DOHH2 (cell line): ENCODE measurements around the gene THAP12.
A peak's percentile ranks its signal among the peaks of the same experiment; 100 is the strongest.

ENCODE experiments used
- H3F3A ChIP-seq: fragments of 200-600 bp; sonication (generic), shearing (Covaris generic); 2 replicates; pipeline ENCODE4 v1.6.0; 2016; ENCODE audit warnings: antibody characterized with exemption, mild to moderate bottlenecking; ENCODE audit not compliant: control insufficient read depth, insufficient read depth
- H3K27ac ChIP-seq: fragments of 200-600 bp; sonication (generic); 2 replicates; pipeline ENCODE4 v1.5.1; 2014; ENCODE audit warnings: low read depth, mild to moderate bottlenecking, low read length, moderate library complexity
- H3K27me3 ChIP-seq: fragments of 200-600 bp; sonication (generic); 2 replicates; pipeline ENCODE4 v1.6.1; 2014; ENCODE audit warnings: mild to moderate bottlenecking, low read length, mixed read lengths; ENCODE audit not compliant: control insufficient read depth
- H3K36me3 ChIP-seq: fragments of 200-600 bp; sonication (generic); 2 replicates; pipeline ENCODE4 v1.6.1; 2014; ENCODE audit warnings: mild to moderate bottlenecking, low read length, moderate library complexity, mixed read lengths; ENCODE audit not compliant: control insufficient read depth
- H3K4me1 ChIP-seq: fragments of 200-600 bp; sonication (generic); 2 replicates; pipeline ENCODE4 v1.6.1; 2014; ENCODE audit warnings: mild to moderate bottlenecking, low read length, mixed read lengths; ENCODE audit not compliant: control insufficient read depth
- H3K4me2 ChIP-seq: fragments of 200-600 bp; sonication (generic); 2 replicates; pipeline ENCODE4 v1.6.0; 2014; ENCODE audit warnings: mild to moderate bottlenecking, low read length, moderate library complexity
- H3K4me3 ChIP-seq: fragments of 200-600 bp; sonication (generic); 2 replicates; pipeline ENCODE4 v1.5.1; 2014; ENCODE audit warnings: mild to moderate bottlenecking, low read length, mixed read lengths
- H3K79me2 ChIP-seq: fragments of 200-600 bp; sonication (generic); 2 replicates; pipeline ENCODE4 v1.6.1; 2014; ENCODE audit warnings: mild to moderate bottlenecking, low read length, mixed read lengths; ENCODE audit not compliant: control insufficient read depth
- H3K9me2 ChIP-seq: fragments of 200-600 bp; sonication (generic); replicated peaks from 2 replicates; pipeline ENCODE4 v1.6.1; 2014; ENCODE audit warnings: mild to moderate bottlenecking, low read length, mixed read lengths; ENCODE audit not compliant: control insufficient read depth
- H3K9me3 ChIP-seq: fragments of 200-600 bp; sonication (generic); 2 replicates; pipeline ENCODE4 v1.6.1; 2014; ENCODE audit warnings: antibody characterized with exemption, low read length, mixed read lengths; ENCODE audit not compliant: control insufficient read depth, insufficient read depth
- H4K20me1 ChIP-seq: fragments of 200-600 bp; sonication (generic); 2 replicates; pipeline ENCODE4 v1.6.0; 2014; ENCODE audit warnings: low read depth, mild to moderate bottlenecking, antibody characterized with exemption, low read length, moderate library complexity; ENCODE audit not compliant: control insufficient read depth, insufficient read depth
- CTCF ChIP-seq: fragments of 200-600 bp; sonication (generic); IDR thresholded peaks from one replicate; pipeline ENCODE4 v1.5.1; 2014; ENCODE audit warnings: antibody characterized with exemption, mild to moderate bottlenecking, low read depth, low read length; ENCODE audit not compliant: poor library complexity, severe bottlenecking
- EZH2phosphoT487 ChIP-seq: fragments of 200-600 bp; sonication (generic); IDR thresholded peaks from 2 replicates; pipeline ENCODE4 v1.6.1; 2017; ENCODE audit warnings: borderline replicate concordance, mild to moderate bottlenecking, antibody characterized with exemption, low read length, moderate library complexity, mixed read lengths

THAP12 gene

DNA sequence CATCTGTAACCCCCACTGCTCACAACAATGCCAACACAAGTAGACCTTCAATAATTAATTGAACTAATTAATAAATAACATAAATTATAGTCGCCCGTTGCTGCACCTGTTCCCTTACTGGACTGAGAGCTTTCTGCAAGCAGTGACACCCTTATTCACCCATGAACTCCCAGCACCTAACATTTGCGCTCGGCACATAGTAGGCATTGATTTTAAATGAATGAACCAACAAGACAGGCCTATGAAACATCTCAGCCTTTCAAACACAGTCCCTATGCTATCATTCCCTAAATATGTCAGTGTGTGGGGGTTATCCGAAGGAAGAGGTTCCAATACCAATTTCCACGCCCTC, 1.1 kb downstream of the THAP12 start:
- TF ChIP-seq CTCF (no peak), EZH2phosphoT487 (no peak)
- peak overlapping the region; percentile 95 for H3K4me3 ChIP-seq
- peak overlapping the region; percentile 86 for H3K4me2 ChIP-seq
- peaks cover 13% of the 10 kb centered on the region; the same call in 1 of the 2 replicates for H4K20me1 ChIP-seq
- no peaks in the 10 kb centered on the region for H3K9me3 ChIP-seq
- peaks cover 7% of the 10 kb centered on the region; the same call in 1 of the 2 replicates for H3K36me3 ChIP-seq
- no peak overlapping the region; the same call in 1 of the 2 replicates for H3K27ac ChIP-seq
- H3K4me1 ChIP-seq = peaks cover 65% of the 10 kb centered on the region
- H3K79me2 ChIP-seq = peaks cover 79% of the 10 kb centered on the region
- no peaks in the 10 kb centered on the region for H3K27me3 ChIP-seq
- no peaks in the 10 kb centered on the region for H3K9me2 ChIP-seq
- peaks cover 3% of the 10 kb centered on the region; the same call in 1 of the 2 replicates for H3F3A ChIP-seq

GRCh38 chr11:76376746-76377558, 4.0 kb downstream of the THAP12 start:
- Histone ChIP-seq H3K4me3 (peak overlapping the region; percentile 13), H3K9me2 (no peaks in the 10 kb centered on the region), H3K9me3 (no peaks in the 10 kb centered on the region), H3F3A (peaks cover 3% of the 10 kb centered on the region; the same call in 1 of the 2 replicates), H3K79me2 (peaks cover 94% of the 10 kb centered on the region), H3K4me1 (peaks cover 44% of the 10 kb centered on the region), H3K27me3 (no peaks in the 10 kb centered on the region), H3K36me3 (0 out of 2 replicates have a peak, but pooled peaks cover 3% of the 10 kb centered on the region), H4K20me1 (peaks cover 16% of the 10 kb centered on the region; the same call in 1 of the 2 replicates), H3K27ac (no peak overlapping the region), H3K4me2 (peak overlapping the region; percentile 44)
- no peak for TF ChIP-seq CTCF
- no peak for TF ChIP-seq EZH2phosphoT487

- H3K27ac ChIP-seq = no peak overlapping the region
- H3K4me2 ChIP-seq = no peak overlapping the region
- TF ChIP-seq CTCF = no peak
- TF ChIP-seq EZH2phosphoT487 = no peak
Observed at GRCh38 chr11:76371170-76371569, 9.8 kb downstream of the THAP12 start.

More at GRCh38 chr11:76371170-76371569, 9.8 kb downstream of the THAP12 start:
- no peaks in the 10 kb centered on the region for H3K27me3 ChIP-seq
- H3K36me3 ChIP-seq = no peaks in the 10 kb centered on the region
- no peak overlapping the region for H3K4me3 ChIP-seq
- H3F3A ChIP-seq = no peaks in the 10 kb centered on the region
- peaks cover 25% of the 10 kb centered on the region for H4K20me1 ChIP-seq
- peaks cover 98% of the 10 kb centered on the region for H3K79me2 ChIP-seq
- H3K4me1 ChIP-seq = peaks cover 26% of the 10 kb centered on the region
- no peaks in the 10 kb centered on the region for H3K9me2 ChIP-seq
- H3K9me3 ChIP-seq = no peaks in the 10 kb centered on the region
